GM12872 (cell line): ENCODE data around the gene C9orf57.

Experiments
- CTCF ChIP-seq: IDR thresholded peaks from 3 replicates; pipeline ENCODE4 v1.5.1; 2011; ENCODE audit warnings: low read depth, mild to moderate bottlenecking, low read length, moderate library complexity; ENCODE audit not compliant: insufficient read depth

Gene C9orf57

GRCh38 chr9:72013292-72013760 is 47.1 kb downstream of the C9orf57 start:
- TF ChIP-seq CTCF = no peak

- no peak for TF ChIP-seq CTCF
These were observed 47.8 kb downstream of the C9orf57 start for GRCh38 chr9:72012646-72013045.

GRCh38 chr9:72006501-72006900 is 53.9 kb downstream of the C9orf57 start:
- TF ChIP-seq CTCF = no peak

- no peak for TF ChIP-seq CTCF
These were observed 55.0 kb downstream of the C9orf57 start for GRCh38 chr9:72005451-72005850.
